ENCODE results near the gene CPSF3.

GRCh38 chr2:9445089-9445488 lies 21.6 kb downstream of the CPSF3 start:
- no peak for TF ChIP-seq RBBP5 (IDR thresholded peaks at IDR 0.05; ENCODE audit: borderline replicate concordance, low read depth, low read length)
- TF ChIP-seq SP2 (IDR thresholded peaks at IDR 0.05; ENCODE audit: low read length): no peak
- TF ChIP-seq HDAC2 (IDR thresholded peaks at IDR 0.05; ENCODE audit: borderline replicate concordance in 1 of 2, low read depth in 2 of 2, low read length in 2 of 2): no peak
- TF ChIP-seq EP300 (IDR thresholded peaks at IDR 0.05; ENCODE audit: borderline replicate concordance in 1 of 2, low read depth in 2 of 2, low read length in 2 of 2): no peak
- TF ChIP-seq CTCF (IDR thresholded peaks at IDR 0.05; ENCODE audit: control extremely low read depth in 1 of 3, insufficient read depth in 1 of 3, low read depth in 1 of 3, low read length in 3 of 3): no peak
- TF ChIP-seq USF2 (IDR thresholded peaks at IDR 0.05; ENCODE audit: low read length): no peak
